HuH-7.5 (cell line): Measurements from ENCODE around the gene CGREF1.

ENCODE experiments used
- DNase-seq: peaks from one replicate; pipeline ENCODE4 v3.0.0; 2011; ENCODE audit warnings: low spot score

The CGREF1 gene

DNA sequence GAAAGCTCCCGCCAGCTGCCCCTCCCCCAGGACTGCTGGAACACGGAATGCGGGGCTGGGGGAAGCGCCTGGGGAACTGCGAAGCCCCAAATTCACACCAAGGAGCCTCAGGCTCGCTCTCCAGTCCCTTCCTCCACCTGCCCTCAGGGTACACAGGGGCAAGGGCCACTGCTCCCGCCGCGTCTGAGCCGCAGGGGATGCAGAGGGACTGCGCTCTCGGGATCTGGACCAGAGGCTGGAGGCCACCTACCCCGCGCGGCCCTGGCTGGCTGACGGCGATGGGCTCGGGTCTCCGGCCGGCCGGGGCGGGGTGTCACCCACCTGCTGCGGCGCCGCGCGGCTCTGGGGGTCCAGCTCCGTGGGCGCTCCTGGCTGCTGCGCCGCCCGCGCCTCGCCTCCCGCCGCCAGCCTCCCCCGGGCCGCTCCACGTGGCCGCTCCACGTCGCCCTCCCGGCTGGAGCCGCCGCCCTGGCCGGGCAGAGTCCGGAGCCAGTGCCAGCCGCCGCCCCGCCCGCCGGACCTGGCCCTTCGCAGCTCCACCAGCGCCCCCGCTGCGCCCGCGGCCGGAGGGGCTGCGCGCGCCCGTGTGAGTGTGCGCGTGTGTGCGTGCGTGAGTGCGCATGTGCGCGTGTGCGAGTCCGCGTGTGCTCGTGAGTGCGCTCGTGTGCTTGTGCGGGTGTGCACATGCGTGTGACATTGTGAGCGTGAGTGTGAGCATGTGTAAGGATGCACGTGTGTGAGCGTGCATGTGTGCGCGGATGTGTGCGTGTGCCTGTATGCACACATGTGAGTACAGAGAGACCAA lies at the start of gene CGREF1:
Gene CGREF1 (minus strand): TSS at position 604 of the 805 bp plus-strand sequence. CDS start 14,762 bp downstream, outside the sequence.
- DNase-seq, result peak; percentile 39

DNA sequence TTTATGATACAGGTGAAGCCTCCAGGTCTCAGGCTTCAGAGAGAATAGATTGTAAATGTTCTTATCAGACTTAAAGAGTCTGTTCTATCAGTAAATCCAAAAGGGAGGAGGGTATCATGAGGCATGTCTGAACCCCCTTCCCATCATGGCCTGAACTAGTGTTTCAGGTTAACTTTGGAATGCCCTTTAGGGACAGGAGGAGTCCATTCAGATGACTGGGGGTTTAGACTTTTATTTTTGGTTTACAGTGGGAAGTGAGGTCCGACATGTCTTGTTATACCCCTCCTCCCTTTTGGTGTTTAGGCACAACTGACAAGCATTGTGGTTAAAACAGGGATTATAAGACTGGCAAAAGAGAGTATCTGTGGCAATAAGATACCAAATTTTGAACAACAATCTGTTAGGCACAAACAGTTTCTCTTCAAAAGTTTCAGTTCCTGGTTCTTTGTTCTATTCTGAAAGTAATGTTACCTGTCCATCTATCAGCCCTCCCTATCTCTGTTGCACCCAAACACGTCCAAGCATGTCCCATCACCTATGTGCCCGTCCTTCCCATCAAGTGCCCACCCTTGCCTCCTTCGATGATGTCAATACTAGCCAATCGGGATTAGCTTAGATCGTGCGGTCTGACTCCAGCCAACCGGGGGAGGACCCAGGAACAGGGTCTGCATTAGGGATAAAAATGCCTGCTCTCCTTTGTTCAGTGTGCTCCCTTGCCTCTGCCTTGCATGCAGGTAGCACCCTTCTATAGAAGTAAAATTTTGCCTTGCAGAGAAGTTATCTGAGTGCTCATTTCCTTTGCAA lies 46.2 kb upstream of the CGREF1 start:
- no peak for DNase-seq

DNA sequence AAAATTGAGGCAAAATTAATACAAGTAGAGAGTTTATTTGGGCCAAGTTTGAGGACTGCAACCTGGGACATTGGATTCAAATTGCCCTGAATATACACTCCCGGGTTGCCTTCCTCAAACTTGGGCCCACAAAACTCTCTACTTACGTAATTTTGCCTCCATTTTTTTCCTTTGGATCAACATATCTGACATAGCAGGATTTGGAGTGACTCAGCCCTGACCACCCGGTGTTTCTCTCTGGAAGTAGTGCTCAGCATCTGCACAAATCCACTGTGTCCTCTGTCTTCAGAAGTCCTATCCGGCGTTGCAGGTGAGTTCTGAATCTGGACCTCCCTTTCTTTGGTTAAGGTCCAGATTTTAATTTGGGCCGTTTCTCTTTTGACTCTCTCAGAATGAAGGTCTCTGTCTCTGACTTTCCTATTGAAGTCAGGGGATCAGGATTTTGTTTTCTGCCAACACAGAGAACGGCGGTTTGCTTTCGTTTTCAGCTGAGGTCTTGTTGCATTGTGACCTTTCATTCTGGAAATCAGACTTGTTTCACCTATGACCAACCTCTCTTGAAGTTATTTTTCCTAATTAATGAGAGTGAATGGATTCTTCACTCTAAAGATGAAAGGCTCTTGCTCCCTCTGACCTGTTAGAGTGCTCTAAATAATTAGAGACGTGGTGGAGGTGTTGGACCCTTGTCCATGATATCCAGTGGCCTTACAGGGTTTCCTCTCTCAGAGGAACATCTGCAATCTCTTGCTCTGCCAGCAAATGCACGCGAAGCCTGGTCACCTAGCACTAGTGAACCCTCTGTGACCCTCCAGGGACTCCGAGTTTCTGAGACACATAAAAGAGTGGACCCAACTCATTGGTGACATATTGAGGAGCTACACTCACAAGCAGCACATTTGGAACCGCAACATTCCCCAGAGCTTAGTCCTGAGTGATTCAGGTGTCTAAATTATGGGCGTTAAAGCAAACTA lies 43.5 kb upstream of the CGREF1 start:
- no peak for DNase-seq

DNA sequence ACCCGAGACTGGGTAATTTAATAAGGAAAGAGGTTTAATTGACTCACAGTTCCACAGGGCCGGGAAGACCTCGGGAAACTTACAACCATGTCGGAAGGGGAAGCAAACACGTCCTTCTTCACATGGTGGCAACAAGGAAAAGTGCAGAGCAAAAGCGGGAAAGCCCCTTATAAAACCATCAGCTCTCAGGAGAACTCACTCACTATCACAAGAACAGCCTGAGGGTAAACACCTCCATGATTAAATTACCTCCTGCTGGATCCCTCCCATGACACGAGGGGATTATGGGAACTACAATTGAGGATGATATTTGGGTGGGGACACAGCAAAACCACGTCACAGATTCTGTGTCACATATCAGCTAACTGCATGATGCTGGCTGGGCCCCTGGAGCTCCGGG lies 41.3 kb upstream of the CGREF1 start:
- no peak for DNase-seq

- no peak for DNase-seq
Measured at GRCh38 chr2:27159271-27159670, 40.3 kb upstream of the CGREF1 start.

GRCh38 chr2:27158468-27158867 lies 39.5 kb upstream of the CGREF1 start:
- DNase-seq, result no peak

DNA sequence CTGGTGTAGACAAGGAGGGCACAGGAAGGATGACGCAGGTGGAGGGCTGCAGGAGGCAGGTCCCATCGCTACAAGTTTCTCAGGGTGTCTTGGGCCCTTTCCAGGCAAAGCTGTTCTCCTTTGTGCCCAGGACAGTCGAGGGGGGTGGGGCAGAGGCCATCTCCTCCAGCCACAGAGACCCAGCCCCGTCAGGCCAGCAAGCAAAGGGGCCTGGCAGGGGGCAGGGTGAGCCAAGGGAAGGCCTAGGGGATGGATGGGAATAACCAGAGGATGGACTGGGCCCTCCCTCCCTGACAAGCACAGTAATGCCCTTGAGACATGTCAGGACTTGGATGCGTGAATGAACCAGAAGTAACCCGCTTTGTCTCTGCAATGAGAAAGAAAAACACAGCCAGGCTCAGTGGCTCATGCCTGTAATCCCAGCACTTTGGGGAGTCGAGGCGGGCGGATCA lies 36.2 kb upstream of the CGREF1 start:
- no peak for DNase-seq

DNA sequence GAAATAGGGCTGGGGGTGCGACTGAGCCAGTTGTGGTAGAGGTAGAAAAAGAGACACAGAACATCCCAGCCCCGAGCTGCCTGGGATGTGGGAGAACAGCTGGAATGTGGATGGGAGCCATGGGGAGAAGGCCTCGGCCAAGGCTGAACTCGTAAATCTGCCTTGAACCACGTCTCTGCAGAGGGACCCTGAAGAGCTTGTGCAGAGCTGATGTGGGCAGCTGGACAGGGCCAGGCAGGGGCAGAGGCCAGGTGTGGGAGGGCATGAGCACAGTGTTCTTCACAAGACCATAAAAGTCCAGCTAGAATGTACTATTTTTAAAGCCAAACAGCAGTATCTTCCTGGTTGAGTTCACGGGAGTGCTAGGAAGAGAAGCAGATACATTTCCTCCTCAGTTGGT lies 35.6 kb upstream of the CGREF1 start:
- DNase-seq, result no peak

- no peak for DNase-seq
Measured at GRCh38 chr2:27152796-27153464, 34.0 kb upstream of the CGREF1 start.

DNA sequence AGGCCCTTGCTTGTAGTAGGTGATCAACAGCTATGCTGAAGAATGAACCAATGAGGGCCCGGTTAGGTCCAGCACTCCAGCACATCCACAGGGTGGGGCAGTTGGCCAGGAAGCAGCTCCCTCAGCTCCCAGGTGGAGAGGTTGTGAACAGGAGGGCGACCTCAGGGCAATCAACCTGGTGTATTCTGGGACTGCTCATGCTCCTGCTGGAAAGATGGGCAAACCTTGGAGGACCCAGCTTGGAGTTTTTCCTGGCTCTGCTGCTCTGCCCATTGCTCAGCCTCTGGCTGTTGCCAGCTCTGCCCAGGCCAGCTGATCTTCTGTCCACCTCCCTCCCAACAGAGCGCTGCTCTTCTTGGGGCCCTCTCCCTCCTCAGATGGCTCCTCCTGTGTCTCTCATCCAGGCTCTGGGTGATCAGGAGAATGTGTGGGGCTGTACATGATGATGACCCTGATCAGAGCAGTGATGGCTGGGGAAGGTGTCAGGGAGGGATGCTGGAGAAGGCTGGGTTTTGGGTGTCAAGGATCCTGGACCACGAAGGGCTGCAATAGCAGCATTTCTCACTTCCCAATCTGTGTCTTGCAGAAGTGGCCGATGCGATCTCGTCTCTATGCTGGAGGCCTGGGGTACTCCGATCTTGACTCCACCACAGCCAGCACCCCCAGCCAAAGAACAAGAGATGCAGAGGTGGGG lies 33.3 kb upstream of the CGREF1 start:
- peak; percentile 62 for DNase-seq

- DNase-seq, result no peak
Measured at GRCh38 chr2:27150639-27151230, 31.8 kb upstream of the CGREF1 start.

DNA sequence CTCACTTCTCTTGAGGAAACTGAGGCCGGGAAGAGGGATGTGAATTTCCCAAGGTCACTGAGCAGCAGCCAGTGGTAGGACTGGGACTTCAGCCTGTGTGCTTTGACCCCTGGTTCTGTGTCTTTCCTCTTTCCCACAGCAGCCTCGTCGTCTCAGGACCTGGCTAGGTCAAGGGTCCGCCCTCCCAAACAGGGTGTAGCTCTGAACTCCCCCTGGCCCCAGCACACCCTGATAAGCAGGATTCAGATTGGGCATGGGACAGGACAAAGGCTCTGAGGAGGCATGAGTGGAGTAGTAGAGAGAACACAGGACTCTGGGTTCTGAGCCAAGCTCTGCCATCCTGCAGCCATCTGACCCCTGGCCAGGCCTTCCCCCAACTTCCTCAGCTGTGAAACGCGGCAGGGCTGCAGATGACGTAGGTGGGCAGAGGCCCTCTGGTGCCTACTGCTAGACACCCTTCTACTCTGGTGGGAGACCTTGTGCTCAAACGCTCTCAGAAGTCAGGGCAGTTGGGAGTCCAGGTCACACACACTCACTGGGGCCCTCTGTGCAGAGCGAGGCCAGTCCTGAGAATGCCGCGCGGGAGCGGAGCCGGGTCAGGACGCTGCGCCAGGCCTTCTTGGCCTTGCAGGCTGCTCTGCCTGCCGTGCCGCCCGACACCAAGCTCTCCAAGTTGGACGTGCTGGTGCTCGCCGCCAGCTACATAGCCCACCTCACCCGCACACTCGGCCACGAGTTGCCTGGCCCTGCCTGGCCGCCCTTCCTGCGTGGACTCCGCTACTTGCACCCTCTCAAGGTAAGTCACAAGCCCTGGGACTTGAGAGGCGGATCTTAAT lies 30.9 kb upstream of the CGREF1 start:
- DNase-seq, result no peak

GRCh38 chr2:27148801-27149439 lies 30.0 kb upstream of the CGREF1 start, which contains the start of gene TCF23:
Gene TCF23 (plus strand): TSS chr2:27149004. CDS start chr2:27149134, 130 bp downstream.
- no peak for DNase-seq

DNA sequence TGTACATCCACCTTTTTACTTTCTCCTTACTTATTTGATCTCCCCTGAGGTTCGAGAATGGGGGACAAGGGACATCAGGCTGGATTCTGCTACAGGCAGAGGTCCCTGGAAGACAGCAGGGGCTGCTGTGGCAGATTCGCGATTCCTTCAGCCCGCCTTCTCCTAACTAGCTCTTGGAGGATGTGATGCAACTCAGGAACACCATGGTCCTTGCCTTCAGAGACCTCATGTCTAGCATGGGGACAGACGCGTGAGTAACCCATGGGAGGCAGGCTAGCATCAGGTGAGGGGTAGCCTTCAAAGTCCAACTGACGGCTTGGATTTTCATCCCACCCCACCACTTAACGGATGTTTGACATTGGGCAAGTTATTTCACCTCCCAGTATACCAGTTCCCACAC lies 29.0 kb upstream of the CGREF1 start:
- no peak for DNase-seq

- no peak for DNase-seq
Measured at GRCh38 chr2:27145682-27146081, 26.8 kb upstream of the CGREF1 start.

GRCh38 chr2:27143285-27143684 lies 24.4 kb upstream of the CGREF1 start:
- no peak for DNase-seq

- DNase-seq, result no peak
Measured at GRCh38 chr2:27139310-27139709, 20.4 kb upstream of the CGREF1 start, which contains the start of gene PRR30. Gene PRR30 (minus strand): TSS chr2:27139410. CDS start chr2:27138329, 1,081 bp downstream.

DNA sequence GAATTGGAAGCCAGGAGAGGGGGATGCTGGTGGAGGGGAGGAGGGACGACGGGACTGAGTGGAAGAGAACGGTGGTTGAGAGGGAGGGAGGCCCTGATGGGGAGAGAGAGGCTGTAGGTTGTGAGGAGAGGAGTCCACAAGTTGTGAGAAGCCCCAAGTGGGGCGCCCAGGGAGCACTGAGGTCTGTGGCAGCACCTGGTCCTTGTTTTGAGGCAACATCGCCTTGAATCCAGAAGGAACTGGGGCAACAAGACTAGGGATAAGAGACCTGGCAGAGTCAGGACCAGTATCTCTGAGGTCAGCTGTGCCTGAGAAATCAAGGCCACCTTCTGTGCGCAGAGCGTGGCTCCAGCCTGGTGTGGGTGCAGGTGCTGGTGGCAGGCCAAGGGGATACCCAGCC lies 19.2 kb upstream of the CGREF1 start:
- no peak for DNase-seq
